GM21423 (cell line): ENCODE data around the gene SLC16A1.
"Not testable (repeated sequence)": the region's sequence is repeated elsewhere in the genome, so short reads cannot be mapped to it uniquely, and the experiment has no call there.

Source experiments
- ATAC-seq: cut with Tn5 transposase; IDR thresholded peaks from one replicate; pipeline ENCODE4 v1.9.1; 2021; ENCODE audit warnings: mild to moderate bottlenecking, moderate library complexity; ENCODE audit not compliant: unreplicated experiment

The SLC16A1 gene, protein sequence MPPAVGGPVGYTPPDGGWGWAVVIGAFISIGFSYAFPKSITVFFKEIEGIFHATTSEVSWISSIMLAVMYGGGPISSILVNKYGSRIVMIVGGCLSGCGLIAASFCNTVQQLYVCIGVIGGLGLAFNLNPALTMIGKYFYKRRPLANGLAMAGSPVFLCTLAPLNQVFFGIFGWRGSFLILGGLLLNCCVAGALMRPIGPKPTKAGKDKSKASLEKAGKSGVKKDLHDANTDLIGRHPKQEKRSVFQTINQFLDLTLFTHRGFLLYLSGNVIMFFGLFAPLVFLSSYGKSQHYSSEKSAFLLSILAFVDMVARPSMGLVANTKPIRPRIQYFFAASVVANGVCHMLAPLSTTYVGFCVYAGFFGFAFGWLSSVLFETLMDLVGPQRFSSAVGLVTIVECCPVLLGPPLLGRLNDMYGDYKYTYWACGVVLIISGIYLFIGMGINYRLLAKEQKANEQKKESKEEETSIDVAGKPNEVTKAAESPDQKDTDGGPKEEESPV

DNA sequence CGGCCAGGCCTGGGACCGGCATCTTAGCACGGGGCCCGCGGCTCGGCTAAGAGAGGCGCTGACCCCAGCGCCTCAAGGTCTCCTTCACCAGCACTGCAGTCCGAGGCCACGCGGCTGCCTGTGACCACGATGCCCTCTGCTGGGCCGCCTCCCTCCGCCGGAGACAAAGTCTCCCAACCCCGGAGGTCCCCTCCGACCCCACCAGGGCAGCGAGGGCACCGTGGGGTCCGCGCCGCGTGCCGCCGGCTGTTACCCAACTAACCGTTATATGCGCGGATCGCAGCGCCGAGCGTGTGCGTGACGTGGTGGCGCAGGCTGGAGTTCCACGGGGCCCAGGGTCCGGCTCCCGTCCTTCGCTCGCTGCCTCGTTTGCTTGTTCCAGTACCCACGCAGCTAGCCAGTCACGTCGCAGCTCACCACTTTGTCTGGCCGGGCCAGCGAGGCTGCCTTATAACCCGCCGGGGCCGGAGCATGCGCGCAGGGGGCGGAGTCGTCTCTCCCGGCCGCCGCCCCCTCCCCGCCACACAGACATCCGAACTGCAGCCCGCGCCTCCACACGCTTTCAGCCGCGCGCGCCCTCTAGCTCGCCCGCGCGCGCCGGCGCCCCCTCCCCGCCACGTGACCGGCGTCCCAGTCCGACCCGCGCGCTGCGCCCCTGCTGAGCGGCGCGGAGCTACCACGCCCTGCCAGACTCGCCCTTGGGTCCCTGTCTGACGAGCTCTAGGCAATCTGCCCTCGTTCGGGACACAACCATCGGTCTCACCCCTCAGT is at the start of gene SLC16A1:
Gene SLC16A1, minus strand, starts transcription at position 424 of the 771 bp plus-strand sequence. CDS start 26,888 bp downstream, outside the sequence.
- peak; percentile 66 for ATAC-seq

GRCh38 chr1:113003751-113004690 is 48.0 kb upstream of the SLC16A1 start:
- no peak for ATAC-seq

DNA sequence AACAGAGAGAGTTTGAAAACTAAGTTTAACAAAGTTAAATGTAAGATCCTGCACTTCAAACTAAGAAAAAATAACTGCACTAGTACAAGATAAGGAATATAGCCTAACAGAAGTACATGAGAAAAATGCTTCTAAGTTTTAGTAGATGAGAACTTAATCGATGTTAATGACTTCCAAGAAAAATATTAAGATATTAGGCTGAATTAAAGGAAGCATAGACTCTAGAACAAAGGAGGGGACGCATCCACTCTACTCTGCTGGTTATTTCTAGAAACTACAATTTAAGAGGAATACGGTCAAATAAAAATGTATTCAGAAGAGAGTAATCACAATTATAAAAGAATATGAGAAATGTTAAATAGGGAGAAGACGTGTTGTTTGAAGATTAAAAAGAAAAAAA is 46.3 kb upstream of the SLC16A1 start:
- no peak for ATAC-seq

- no peak for ATAC-seq
Observed at GRCh38 chr1:112998592-112999235, 42.7 kb upstream of the SLC16A1 start.

- no peak for ATAC-seq
Observed at GRCh38 chr1:112997781-112998180, 41.8 kb upstream of the SLC16A1 start.

DNA sequence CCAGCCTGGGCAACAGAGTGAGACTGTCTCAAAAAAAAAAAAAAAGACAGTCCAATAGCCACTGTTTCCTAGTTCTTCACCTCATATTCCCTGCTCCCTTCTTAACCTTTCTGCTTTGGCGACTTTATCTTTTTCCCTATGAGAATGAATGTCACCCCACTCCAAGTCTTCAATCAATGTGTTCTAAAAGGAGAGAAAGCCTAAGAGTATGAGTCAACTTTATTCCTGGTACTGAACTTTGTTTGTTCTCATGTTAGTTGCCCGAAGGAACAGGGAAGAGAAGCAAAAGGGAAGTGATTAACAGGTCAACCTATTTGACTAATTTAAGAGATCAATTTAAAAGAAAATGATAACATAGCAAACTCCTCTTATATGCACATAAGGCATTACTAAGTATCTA is 39.9 kb upstream of the SLC16A1 start:
- ATAC-seq, result no peak

GRCh38 chr1:112995021-112995420 is 39.0 kb upstream of the SLC16A1 start:
- ATAC-seq, result not testable (repeated sequence)

- no peak for ATAC-seq
Observed at GRCh38 chr1:112992780-112993179, 36.8 kb upstream of the SLC16A1 start.

GRCh38 chr1:112991402-112992120 is 35.6 kb upstream of the SLC16A1 start:
- ATAC-seq, result no peak

GRCh38 chr1:112990271-112990670 is 34.3 kb upstream of the SLC16A1 start:
- ATAC-seq, result no peak

DNA sequence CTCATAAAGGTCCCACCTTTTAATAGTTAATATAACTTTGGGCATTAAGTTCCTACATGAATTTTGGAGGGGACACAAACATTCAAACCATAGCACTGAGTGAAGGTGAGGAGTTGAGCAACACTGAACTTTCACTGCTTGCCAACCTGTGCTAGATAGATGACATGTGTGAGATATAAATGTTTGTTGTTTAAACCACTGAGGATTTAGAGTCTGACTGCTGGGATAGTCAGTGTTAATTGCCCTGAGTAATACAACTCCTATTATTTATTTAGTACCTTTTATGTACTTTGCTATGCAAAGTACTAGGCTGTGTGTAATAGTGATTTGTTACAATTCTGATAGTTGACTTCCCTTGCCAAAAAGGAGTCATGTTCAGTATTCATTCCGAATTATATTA is 32.4 kb upstream of the SLC16A1 start:
- no peak for ATAC-seq

- peak; percentile 60 for ATAC-seq
Observed at GRCh38 chr1:112985123-112985522, 29.1 kb upstream of the SLC16A1 start.

- ATAC-seq, result no peak
Observed at GRCh38 chr1:112983537-112984131, 27.6 kb upstream of the SLC16A1 start.

- ATAC-seq, result no peak
Observed at GRCh38 chr1:112982853-112983536, 27.0 kb upstream of the SLC16A1 start.

GRCh38 chr1:112982328-112982727 is 26.3 kb upstream of the SLC16A1 start:
- ATAC-seq, result no peak

DNA sequence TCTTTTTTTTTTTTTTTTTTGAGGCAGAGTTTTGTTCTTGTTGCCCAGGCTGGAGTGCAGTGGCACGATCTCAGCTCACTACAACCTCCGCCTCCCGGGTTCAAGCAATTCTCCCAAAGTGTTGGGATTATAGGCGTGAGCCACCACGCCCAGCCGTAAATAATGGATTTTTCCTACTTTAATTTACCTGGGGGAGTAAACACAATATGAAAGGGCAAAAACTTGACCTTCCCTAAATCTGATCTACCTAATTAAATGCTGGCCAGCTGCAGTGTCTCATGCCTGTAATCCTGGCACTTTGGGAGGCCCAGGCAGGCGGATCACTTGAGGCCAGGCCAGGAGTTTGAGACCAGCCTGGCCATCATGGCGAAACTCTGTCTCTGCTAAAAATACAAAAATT is 25.8 kb upstream of the SLC16A1 start:
- not testable (repeated sequence) for ATAC-seq

DNA sequence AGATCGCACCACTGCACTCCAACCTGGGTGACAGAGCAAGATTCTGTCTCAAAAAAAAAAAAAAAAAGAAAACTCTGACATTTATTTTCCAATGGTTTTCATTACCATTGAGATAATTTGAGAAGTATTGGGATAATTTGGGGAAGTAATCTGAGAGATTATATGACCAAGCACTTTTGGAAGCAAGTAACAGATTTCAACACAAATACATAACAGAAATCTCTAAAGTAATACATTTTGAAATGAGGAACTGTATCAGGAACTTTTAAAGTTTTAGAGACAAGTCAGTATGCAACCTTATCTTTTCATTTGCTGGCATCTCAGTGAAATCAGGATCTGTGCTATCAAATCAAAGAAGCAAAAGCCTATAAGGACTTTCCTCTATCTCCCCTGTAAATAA is 25.4 kb upstream of the SLC16A1 start:
- ATAC-seq, result no peak

DNA sequence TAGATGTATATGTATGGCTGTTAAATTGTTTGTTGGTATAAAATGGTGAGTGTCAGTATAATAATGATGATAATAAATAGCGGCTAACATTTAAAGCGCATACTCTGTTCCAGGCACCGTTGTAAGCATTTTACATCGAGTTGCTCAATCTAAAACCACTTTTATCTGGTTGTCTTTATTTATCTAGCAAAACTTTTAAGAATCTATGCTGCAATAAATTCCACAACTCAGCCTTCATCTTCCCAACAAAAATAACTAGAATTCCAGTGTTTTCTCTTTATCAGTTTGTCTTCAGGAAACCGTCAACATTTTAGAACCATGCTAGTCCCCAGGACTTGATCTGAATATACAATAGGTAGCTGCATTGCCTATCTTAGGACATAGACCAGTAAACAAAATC is 19.3 kb upstream of the SLC16A1 start:
- ATAC-seq, result no peak

GRCh38 chr1:112974646-112975045 is 18.6 kb upstream of the SLC16A1 start:
- no peak for ATAC-seq
